ENCODE data around the gene ONECUT2.

The ONECUT2 gene

DNA sequence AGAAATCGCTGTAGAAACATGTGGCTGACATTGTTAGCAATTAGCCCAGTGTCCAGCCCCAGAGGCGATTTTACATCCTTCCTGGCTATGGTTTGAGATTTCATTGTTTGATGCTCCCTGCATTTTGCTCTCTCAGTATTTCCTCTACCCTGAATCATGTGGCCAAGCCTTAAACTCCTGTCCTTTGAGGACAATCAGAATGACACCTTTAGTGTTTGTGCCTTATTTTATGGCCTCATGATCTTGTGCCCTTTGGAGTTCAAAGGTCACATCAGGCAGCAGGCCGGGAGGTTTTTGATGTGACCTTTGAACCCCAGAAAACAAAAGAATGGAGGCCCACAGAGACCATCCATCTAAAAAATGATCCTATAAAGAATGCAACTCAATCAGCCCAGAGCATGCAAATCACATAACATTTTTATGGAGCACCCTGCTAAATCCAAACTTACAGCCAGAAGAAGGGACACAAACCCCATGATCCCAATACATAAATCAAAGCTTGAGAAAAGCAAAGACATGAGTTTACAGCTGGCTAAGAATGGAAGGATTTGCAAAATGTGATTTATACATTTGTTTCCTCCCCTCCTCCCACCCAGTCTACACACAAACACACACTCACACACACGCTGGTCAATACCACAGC, 98.8 kb downstream of the ONECUT2 start:
- no peak for DNase-seq (ENCODE audit: low spot score in 2 of 2)
- Histone ChIP-seq H3K27me3 (ENCODE audit: low read depth) (no peaks in the 10 kb centered on the region), H3K9me3 (no peaks in the 10 kb centered on the region), H3K4me3 (no peak overlapping the region), H3K4me1 (no peaks in the 10 kb centered on the region), H3K36me3 (replicated peaks) (no peaks in the 10 kb centered on the region)
- in situ Hi-C loops (cut with MboI; ENCODE audit: low sequenced_read_pairs), result no loop called here

DNA sequence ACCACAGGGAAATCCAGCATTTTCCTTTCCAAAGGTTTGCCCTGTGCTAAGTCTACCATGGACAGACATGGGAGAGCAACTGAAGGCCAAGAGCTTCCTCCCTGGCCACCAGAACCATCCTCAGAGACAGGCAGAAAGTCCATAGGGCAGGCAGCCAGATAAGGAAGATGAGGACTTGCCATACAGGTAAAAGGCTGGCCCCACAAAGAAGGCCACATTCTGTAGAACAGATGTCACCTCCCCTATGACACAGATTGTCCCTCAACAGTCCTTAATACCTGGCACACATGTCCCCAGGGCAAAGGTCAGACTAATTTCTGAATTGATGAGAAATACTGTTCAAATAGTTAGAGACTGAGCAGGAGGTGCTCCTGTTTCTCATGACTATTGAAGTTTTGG, 99.3 kb downstream of the ONECUT2 start:
- in situ Hi-C loops (cut with MboI; ENCODE audit: low sequenced_read_pairs), result no loop called here
- no peaks in the 10 kb centered on the region for H3K9me3 ChIP-seq
- H3K27me3 ChIP-seq (ENCODE audit: low read depth), result no peaks in the 10 kb centered on the region
- no peaks in the 10 kb centered on the region for H3K36me3 ChIP-seq (replicated peaks)
- no peaks in the 10 kb centered on the region for H3K4me1 ChIP-seq
- no peak for DNase-seq (ENCODE audit: low spot score in 2 of 2)
- no peak overlapping the region for H3K4me3 ChIP-seq

DNA sequence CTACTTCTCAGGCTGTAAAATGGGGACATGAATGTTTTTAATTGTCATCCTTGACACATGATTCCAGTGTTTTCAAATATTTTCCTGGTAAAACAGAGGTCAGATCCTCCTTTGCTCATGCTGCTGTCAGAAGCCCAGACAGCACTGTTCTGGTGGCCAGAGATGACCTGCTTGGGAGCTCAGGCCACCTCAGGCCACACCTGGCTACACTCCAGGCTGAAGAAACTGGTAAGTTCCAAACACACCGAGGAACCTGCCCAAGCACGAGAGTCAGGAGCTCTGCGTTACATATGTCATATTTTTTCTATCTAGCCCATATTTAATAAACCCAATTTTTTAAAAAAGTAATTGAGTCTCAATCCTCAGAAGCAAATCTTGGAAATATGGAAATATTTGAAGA, 103.4 kb downstream of the ONECUT2 start:
- Histone ChIP-seq H3K4me3 (no peak overlapping the region), H3K36me3 (replicated peaks) (no peaks in the 10 kb centered on the region), H3K9me3 (no peaks in the 10 kb centered on the region), H3K27me3 (ENCODE audit: low read depth) (no peaks in the 10 kb centered on the region), H3K4me1 (no peaks in the 10 kb centered on the region)
- in situ Hi-C loops (cut with MboI; ENCODE audit: low sequenced_read_pairs), result no loop called here
- no peak for DNase-seq (ENCODE audit: low spot score in 2 of 2)

DNA sequence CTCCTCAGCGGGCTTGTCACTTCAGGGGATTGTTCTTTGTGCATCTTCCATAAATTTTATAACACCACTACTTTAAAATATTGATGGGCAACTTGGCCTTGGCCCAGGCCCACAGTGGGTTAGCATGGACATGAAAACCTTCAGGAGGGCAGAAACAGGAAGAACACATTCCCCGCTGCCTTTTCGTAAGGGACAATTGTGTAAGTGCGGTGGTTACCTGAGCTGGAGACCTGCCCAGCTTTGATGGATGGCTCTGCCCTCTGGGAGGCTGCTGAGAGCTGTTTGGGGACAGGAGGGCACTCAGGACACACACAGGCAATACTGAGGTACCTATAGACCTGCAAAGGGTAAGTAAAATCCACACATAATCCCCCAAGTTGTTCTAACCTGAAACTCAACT, 104.5 kb downstream of the ONECUT2 start:
- H3K4me1 ChIP-seq, result no peaks in the 10 kb centered on the region
- in situ Hi-C loops (cut with MboI; ENCODE audit: low sequenced_read_pairs), result no loop called here
- H3K36me3 ChIP-seq (replicated peaks), result no peaks in the 10 kb centered on the region
- DNase-seq (ENCODE audit: low spot score in 2 of 2), result no peak
- H3K27me3 ChIP-seq (ENCODE audit: low read depth), result no peaks in the 10 kb centered on the region
- H3K4me3 ChIP-seq, result no peak overlapping the region
- H3K9me3 ChIP-seq, result no peaks in the 10 kb centered on the region
